Raji (cell line): ENCODE results near the gene LMNA.

ENCODE experiments used
- POLR2A ChIP-seq: IDR thresholded peaks from 2 replicates; pipeline ENCODE4 v1.6.1; 2011; ENCODE audit warnings: low read depth, low read length, control low read depth; ENCODE audit not compliant: insufficient read depth

The LMNA gene

DNA sequence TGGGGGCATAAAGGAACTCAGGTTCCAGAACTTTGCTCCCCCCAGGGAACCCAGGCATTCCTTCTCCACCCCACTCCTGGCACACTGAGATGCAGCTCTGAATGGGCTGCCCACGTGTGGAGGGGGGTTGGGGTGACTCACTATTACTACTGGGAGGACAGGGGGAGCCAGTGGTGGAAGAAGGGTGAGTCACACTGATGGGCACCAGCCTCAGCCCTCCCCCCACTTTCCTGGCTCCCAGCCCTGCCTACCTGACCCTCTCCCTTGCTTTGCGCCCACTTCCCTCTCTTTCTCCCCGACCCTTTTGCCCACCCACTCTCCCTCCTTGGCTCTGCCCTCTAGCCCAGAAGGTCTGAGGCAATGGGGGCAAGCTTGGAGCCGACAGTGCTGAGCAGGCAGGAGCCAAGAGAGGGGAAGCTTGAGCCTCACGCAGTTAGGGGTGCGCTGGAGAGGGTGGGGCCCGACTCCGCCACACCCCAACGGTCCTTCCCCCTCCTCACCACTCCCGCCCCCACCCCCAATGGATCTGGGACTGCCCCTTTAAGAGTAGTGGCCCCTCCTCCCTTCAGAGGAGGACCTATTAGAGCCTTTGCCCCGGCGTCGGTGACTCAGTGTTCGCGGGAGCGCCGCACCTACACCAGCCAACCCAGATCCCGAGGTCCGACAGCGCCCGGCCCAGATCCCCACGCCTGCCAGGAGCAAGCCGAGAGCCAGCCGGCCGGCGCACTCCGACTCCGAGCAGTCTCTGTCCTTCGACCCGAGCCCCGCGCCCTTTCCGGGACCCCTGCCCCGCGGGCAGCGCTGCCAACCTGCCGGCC lies at the start of gene LMNA:
Gene LMNA (plus strand): TSS at position 611 of the 818 bp plus-strand sequence. CDS start 208 bp downstream, outside the sequence.
- no peak for TF ChIP-seq POLR2A

DNA sequence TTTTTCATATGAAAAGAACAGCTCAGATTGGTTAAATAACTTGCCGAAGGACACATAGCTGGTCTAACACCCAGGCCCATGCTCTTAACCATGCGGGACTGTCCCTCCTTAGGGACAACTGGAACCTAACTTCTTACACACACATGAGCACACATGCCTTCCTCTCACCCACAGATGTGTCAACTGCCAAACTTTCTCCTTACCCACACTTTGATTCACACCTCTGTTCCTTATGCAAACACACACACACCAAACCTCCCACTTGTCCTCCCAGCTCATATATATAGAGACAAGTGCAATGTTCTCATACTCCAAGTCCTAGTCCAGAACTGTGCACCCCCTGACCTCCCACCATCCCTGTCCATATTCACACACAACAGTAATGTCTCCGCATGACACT lies 49.3 kb upstream of the LMNA start:
- TF ChIP-seq POLR2A: no peak

DNA sequence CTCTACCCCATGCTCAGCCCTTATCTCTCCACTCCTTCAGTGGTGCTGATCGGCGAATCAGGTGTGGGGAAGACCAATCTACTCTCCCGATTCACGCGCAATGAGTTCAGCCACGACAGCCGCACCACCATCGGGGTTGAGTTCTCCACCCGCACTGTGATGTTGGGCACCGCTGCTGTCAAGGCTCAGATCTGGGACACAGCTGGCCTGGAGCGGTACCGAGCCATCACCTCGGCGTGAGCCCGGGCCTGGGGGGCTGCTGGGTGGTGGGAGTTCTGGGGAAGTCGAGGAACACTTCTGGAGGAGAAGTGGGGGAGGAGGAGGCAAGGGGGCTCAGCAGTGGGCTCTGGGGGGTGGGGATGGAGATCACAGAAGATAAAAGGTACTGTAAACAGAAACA lies 48.6 kb upstream of the LMNA start:
- no peak for TF ChIP-seq POLR2A

DNA sequence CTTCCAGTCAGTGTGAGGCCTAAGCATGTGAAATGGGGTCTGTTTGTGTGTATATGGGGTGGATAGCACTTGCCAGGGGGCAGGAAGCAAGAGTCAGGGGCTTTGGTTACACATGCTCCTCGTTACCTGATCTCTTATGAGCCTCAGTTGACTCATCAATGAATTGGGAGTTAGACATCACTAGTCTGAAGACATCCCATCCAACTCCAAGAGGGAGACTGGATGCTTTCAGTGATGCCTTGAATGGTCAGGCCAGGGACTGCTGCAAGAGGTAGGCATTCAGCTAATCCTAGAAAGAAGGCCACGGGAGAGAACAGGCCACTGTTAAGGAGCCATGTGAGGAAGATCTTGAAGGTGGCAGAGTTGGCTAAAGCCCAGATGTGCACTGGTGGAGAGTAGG lies 47.2 kb upstream of the LMNA start:
- no peak for TF ChIP-seq POLR2A

DNA sequence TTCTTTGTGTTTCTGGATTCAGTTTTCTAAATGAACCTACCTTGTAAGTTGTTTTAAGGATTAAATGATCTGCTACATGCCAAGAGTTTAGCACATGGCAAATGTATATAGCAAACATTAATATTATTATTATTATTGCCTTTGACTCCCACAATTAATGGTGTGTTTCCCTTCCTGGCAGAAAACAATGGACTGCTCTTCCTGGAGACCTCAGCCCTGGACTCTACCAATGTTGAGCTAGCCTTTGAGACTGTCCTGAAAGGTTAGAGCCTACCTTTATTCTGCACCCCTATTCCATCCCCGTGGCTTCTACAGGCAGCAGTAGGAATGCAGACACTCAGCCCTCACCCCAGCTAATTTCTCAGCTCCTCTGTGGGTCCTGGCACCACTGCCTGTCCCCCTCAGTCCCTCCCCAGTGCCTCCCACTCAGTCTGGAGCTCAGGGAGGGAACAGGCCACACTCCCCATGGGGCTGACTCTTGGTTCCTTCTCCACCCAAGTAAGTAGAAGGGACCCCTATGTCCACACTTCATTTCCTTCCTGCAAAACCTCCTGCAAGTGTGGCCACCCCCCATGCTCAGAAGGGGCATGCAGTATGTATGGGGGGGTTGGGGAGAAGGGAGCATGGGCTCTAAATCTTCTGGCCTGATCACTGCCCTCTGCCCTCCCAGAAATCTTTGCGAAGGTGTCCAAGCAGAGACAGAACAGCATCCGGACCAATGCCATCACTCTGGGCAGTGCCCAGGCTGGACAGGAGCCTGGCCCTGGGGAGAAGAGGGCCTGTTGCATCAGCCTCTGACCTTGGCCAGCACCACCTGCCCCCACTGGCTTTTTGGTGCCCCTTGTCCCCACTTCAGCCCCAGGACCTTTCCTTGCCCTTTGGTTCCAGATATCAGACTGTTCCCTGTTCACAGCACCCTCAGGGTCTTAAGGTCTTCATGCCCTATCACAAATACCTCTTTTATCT lies 44.7 kb upstream of the LMNA start:
- TF ChIP-seq POLR2A: no peak

DNA sequence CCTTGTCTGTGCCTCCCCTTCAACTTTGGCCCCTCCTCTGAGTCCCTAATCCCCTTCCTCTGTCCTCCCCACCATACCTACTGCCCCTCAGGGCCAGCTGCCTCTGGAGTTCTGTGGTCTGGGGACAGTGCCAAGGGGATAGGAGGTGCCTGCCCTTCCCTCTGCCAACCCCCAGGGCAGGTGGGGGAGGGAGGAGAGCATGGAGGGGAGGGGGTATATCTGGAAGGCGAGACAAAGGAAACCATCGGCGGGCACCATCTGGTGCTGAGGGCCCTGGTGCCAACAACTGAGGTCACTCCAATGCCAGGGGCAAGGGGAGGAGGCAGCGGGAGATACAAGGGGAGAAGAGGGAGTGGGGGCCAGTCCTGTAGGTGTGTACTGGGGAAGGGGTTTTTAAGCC lies 44.0 kb upstream of the LMNA start:
- TF ChIP-seq POLR2A: no peak

DNA sequence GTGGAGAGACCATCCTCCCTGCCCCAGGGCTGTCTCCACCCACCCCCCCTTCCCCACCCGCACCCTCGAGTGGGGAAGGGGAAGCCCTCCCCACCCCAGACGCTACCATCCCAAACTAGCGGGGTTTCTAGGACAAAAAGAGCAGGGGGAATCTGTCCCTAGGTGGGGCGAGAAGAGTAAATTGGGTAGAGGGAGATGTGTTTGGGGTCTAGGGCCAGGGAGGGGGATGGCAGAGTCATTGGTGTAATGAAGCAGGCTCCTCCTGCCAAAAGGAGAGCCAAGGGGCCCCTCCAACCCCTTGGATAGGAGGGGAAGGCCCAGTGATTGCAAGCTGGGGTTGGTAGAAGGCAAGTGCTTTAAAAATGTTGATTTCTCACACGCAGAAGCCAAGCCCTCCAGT lies 42.3 kb upstream of the LMNA start:
- no peak for TF ChIP-seq POLR2A

DNA sequence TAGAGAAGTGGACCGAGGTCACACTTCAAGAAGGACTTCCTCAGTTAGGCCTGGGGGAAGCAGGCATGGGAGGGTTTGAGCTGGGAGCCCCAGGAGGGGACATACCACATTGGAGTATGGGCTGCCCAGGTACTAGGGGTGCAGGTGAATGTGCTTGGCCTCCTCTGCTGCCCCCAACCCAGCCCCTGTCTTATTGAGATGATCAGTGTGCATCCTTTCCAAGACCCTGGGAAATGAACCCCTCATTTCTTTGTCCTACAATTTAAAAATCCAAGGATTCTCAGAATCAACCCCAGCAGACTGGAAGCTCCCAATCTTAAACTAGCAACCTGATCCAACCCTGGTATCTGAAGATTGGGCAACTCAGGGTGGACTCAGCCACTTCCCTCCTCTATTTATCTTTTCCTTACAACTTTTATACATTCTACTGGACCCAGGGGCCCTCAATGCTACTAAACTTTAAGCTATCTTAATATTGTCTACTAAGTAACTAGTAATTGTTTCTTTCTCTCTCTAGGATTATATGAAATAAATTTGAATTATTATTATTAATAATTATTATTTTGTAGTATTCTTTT lies 41.3 kb upstream of the LMNA start:
- no peak for TF ChIP-seq POLR2A

DNA sequence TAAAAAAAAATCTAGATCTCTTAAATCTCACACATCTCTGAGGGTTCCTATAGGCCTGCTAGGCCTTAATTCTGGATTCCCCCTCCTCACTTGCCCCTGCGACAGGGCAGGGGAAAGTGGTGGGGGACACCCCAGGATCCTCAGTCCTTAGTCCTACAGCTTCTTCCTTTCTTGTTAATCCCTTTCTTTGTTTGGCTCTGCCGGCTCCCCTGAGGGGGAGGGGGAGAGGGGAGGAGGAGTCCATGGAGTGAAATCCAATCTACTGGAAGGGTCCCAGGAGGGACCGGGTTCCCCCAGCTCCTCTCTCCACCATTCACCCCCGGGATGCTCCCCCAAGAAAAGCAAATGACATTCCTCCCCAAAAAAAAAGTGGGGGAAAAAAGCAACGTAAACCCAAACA lies 40.8 kb upstream of the LMNA start:
- TF ChIP-seq POLR2A: no peak

DNA sequence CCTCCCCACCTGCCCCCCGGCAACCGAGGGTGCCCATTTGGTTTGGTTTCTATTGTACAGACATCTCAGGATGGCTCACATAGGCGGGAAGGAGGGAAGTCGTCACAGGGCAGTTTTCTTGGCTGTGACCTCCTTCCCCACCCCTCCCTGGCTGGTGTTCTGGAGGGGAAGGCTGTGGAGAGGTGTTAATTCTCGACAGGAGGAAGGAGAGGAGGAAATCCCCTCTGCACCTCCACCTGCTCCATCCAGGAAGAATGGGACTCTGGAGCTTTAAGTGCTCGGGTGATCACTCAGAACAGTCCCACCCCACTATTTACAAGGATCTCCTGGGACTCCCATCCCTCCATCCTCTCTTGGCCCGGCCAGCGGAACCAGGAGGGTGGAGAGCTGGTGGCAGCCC lies 39.9 kb upstream of the LMNA start:
- no peak for TF ChIP-seq POLR2A

DNA sequence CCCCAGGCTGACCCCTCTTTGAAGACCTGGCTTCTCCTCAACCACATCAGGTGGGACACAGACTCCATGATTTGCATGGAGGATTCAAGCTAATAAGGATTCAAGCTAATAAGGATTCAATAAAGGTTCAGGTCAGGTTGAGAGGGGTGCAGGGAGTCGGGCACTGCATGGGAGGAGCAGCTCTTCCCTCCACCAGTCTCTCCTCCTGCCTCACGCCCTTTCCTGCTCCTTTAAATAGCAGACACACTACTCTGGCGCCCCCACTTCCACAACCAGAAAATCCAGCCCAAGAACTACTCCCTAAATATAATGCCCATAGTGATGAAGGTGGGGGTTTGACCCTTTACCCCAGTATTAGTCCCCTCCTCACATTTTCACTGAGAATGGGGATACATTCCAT lies 39.3 kb upstream of the LMNA start:
- no peak for TF ChIP-seq POLR2A

DNA sequence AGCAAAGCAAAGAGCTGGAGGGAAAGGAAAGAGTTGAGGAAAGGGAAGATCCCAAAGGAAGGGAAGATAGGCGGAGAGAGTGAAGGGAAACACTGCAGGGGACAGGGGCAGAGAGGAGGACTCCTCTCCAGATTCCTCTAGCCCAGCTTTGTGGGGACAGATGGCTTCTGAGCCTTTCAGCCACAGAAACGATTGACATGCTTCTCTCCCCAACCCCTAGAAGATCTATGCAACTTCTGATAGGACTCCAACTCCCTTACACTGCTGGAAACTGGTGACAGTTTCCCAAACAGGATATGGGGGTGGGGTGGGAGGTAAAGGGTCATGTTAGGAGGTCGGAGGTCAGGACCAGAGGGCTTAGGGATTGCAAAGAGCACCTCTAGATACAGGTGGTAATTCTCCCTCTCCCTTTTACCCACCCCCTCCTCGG lies 38.7 kb upstream of the LMNA start:
- no peak for TF ChIP-seq POLR2A

DNA sequence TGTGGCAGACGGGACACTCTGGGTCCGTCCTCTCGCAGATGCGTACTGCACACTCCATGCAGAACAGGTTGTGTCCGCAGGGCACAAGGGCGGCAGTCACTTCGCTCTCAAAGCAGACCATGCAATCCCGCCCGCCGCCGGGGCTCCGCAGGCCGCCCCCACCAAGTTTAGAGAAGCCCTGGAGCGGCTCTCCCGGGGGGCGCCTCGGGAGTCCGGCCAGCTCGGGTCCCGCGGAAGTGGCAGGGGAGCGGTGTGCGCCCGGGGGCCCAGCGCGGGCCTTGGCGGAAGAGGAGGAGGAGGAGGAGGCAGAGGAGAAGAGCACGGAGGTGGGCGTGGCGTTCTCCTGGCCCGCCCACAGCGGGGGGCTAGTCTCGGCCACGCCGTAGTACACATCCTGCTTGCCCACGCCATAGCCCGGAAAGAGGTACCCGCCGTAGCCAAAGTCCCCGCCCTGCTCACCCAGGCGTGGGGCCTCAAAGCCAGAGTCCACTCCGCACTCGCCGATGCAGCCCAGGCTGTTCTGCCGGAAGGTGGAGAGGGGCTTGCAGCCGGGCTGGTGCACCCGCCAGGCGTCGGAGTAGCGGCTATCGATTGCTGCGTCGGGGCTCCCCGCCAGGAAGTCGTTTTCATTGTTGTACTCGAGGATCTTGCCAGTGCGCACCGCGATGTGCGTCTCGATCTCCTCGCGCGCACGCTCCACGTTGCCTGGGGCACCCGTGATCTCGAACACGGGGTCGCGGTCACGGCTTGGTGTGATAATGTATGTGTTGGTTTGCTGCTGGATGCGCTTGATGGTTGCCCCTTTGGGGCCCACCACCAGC lies 37.7 kb upstream of the LMNA start:
- peak; percentile 29; the same call in 1 of the 2 replicates for TF ChIP-seq POLR2A

DNA sequence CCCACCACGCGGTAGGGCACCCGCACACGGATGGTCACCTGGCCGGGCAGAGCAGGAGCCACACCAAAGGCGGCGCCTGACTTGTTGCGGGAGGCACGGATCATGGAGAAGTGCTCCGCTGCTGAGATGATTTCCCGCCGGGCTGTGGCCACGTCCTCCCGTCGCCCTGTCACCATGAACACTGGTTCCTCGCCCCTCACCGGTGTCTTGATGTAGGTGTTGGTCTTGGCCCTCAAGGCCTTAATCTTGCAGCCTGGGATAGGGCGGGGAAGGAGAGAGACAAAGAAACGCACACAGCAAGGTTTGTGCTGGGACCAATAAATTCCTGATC lies 37.1 kb upstream of the LMNA start:
- TF ChIP-seq POLR2A: no peak

DNA sequence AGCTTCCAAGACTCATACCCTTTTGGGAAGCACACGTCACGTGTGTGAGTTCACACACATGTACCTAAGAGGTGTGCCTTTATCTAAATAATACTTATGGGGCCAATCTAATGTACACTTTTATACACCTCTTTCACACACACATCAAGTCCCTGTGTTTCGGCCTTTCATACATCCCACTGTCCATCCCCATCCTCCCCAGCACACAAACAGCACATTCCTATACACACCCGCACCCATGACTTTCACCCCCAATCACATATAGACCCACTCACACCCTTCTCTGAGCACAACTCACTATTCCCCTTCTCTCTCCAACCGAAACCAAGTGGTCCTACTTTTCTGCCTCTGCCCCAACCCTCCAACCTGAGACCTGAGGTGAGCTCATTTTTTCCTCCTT lies 35.8 kb upstream of the LMNA start:
- TF ChIP-seq POLR2A: no peak
